ENCODE results near the gene OGFR.

Gene OGFR, protein sequence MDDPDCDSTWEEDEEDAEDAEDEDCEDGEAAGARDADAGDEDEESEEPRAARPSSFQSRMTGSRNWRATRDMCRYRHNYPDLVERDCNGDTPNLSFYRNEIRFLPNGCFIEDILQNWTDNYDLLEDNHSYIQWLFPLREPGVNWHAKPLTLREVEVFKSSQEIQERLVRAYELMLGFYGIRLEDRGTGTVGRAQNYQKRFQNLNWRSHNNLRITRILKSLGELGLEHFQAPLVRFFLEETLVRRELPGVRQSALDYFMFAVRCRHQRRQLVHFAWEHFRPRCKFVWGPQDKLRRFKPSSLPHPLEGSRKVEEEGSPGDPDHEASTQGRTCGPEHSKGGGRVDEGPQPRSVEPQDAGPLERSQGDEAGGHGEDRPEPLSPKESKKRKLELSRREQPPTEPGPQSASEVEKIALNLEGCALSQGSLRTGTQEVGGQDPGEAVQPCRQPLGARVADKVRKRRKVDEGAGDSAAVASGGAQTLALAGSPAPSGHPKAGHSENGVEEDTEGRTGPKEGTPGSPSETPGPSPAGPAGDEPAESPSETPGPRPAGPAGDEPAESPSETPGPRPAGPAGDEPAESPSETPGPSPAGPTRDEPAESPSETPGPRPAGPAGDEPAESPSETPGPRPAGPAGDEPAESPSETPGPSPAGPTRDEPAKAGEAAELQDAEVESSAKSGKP

GRCh38 chr20:62804627-62805154, at the start of gene OGFR:
TSS of gene OGFR (plus strand) at chr20:62804835. CDS start at chr20:62804860, 25 bp downstream.
- DNase-seq = peak; percentile 79

- no peak for DNase-seq
Measured at GRCh38 chr20:62754991-62755356, 49.7 kb upstream of the OGFR start.

DNA sequence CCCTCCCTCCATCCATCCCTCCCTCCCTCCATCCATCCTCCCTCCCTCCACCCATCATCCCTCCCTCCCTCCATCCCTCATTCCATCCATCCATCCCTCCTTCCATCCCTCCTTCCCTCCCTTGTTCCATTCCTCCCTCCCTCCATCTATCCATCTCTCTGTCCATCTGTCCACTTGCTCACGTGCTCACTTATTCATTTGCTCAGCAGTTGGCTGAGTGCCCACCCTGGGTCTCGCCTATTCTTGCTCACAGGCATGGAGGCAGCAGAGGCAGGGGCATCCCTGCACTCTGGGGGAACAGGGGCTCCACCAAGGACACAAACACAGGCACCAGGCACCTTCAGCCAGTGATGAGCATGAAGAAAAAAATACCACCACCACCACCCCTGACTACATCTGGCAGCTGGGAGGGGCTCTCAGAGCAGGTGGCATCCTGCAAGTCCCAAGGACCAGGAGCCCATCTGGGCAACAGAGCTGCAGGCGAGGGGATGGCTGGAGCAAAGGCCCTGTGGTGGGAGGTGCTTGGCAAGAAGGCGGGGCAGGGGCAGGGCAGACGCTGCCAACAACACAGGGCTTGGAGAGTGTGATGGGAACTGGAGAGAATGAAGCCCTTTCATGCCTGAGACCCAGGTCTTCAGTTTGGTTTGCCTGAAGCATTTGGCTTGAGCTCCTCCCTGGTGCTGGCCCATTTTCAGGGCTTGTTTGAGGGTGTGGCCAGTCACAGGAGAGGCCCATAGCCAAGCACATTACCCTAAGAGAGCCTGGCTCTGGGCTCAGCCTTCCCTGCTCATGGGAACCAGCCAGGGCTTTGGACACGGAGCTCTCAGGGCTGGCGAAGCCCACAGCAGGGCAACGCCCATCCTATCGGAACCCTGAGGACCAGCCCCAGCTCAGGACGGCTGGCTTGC, 48.6 kb upstream of the OGFR start:
- no peak for DNase-seq

DNA sequence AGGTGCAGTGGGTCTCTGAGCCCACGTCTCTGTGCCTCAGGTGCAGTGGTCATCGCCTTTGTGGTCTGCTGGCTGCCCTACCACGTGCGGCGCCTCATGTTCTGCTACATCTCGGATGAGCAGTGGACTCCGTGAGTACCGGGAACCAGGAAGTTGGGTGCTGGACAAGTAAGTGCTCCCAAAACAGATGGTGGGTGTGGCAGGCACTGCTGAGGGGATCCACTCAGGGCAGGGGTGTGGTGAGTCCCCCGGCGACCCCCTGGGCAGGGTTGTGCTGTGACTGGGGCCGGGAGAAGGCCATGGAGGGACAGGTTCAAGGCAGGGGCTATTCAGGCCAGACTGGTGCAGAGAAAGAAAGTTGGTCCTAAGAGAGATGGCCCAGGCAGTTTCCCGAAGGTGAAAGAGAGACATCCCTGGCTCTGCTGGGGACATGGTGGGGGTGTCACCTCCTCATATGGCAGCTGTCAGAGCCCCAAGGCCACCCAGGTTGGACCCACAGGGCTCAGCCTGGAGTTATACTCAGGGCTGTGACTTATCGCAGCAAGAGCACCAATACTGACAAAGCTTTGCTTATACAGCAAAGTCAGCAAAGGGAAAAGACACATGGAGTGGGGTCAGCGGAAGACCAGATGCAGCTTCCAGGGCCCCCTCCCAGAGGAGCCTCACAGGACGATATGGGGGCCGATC, 46.3 kb upstream of the OGFR start:
- no peak for DNase-seq

DNA sequence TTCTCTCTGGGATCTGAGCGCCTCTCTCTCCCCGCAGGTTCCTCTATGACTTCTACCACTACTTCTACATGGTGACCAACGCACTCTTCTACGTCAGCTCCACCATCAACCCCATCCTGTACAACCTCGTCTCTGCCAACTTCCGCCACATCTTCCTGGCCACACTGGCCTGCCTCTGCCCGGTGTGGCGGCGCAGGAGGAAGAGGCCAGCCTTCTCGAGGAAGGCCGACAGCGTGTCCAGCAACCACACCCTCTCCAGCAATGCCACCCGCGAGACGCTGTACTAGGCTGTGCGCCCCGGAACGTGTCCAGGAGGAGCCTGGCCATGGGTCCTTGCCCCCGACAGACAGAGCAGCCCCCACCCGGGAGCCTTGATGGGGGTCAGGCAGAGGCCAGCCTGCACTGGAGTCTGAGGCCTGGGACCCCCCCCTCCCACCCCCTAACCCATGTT, 44.6 kb upstream of the OGFR start:
- DNase-seq = no peak

DNA sequence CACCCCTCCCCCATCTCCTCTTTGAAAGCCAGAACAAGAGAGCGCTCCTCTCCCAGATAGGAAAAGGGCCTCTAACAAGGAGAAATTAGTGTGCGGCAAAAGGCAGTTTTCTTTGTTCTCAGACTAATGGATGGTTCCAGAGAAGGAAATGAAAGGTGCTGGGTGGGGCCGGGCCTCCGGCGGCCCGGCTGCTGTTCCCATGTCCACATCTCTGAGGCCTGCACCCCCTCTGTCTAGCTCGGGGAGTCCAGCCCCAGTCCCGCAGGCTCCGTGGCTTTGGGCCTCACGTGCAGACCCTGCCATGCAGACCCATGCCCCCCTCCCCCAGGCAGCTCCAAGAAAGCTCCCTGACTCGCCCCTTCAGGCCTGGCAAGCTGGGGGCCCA, 44.2 kb upstream of the OGFR start:
- DNase-seq = no peak

DNA sequence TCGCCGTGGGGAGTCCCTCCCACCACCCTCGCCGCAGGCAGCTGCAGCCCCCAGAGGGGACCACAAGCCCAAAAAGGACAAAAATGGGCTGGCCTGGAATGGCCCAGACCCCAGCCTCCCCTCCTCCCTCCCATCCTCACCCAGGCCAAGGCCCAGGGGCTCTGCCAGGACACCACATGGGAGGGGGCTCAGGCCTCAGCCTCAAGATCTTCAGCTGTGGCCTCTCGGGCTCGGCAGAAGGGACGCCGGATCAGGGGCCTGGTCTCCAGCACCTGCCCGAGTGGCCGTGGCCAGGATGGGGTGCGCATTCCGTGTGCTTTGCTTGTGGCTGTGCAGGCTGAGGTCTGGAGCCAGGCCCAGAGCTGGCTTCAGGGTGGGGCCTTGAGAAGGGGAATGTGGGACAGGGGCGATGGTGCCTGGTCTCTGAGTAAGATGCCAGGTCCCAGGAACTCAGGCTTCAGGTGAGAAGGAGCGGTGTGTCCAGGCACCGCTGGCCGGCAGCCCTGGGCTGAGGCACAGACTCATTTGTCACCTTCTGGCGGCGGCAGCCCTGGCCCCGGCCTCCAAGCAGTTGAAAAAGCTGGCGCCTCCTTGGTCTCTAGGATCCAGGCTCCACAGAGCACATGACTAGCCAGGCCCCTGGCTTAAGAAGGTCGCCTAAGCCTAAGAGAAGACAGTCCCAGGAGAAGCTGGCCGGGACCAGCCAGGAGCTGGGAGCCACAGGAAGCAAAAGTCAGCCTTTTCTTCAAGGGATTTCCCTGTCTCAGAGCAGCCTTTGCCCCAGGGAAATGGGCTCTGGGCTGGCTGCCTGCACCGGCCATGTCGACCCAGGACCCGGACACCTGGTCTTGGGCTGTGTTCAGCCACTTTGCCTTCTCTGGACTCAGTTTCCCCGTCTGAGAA, 43.5 kb upstream of the OGFR start:
- no peak for DNase-seq

GRCh38 chr20:62761759-62762131, 42.9 kb upstream of the OGFR start:
- no peak for DNase-seq

- no peak for DNase-seq
Measured at GRCh38 chr20:62762376-62762775, 42.3 kb upstream of the OGFR start.

- DNase-seq = no peak
Measured at GRCh38 chr20:62762801-62763368, 41.8 kb upstream of the OGFR start.

GRCh38 chr20:62763404-62763803, 41.2 kb upstream of the OGFR start:
- DNase-seq = no peak

GRCh38 chr20:62764156-62764935, 40.3 kb upstream of the OGFR start:
- DNase-seq = no peak

DNA sequence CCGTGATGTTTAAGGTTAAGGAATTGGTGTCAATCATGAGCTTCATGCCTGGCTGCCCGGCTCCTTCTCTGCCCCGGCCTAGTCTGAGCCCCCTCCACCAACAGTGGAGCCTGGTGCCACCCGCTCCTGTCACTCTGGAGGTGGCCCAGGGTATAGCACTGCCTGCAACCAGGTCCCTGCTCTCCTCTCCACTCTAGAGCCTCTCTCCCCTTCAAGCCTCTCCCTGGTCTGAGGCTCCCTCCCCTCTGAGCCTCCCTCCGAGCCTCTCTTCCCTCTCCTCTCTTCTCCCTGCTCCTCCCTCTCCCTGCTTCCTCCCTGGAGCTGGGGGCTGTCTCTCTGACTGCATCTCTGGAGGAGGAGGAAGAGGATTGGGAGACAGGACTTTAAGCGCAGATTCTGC, 39.6 kb upstream of the OGFR start:
- DNase-seq = no peak

DNA sequence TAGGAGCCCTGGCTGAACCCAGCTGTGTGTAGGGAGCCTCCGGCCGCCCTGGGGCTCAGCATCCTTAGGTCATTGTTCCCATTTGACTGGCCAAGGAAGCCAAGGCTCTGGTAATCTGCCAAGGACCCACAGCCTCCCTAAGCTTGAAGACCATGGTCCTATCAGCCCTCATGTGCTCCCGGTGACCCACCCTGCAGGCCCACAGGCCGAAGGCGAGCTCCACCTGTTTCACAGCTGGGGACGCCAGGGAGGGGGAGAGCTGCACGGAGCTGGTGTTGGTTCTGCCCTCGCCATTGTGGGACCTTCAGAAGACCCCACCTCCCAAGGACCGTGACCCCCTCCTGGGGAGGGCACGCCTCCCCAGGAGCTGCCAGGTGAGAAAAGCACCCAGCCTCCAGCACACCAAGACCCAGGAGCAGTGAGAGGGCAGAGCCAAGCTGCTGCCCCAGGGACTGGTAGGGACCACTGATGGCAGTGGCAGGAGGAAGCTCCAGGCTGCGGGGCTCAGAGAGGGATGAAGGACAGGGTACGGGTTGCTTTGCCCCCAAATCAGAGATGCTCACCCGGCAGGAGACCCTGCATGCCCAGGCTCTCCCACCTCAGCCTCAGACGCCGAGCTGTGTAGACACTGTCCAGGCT, 39.1 kb upstream of the OGFR start:
- DNase-seq = no peak

DNA sequence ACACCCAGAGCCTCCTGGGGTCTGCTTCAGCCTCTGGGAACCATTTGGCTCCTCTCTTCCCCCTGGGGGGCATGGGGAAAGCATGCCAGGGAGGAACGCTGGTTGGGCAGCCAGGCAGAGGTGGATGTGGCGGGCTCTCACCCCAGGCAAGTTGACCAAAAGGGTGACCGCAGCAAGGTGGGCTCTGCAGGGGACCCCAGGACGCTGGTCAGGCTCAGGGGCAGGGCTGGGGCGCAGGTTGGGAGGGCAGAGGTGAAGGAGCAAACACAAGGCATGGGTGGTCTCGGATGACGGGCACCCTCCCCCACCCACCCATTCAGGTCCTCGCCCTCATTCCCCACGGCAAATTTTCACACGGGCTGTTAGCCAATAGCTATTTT, 38.6 kb upstream of the OGFR start:
- no peak for DNase-seq

DNA sequence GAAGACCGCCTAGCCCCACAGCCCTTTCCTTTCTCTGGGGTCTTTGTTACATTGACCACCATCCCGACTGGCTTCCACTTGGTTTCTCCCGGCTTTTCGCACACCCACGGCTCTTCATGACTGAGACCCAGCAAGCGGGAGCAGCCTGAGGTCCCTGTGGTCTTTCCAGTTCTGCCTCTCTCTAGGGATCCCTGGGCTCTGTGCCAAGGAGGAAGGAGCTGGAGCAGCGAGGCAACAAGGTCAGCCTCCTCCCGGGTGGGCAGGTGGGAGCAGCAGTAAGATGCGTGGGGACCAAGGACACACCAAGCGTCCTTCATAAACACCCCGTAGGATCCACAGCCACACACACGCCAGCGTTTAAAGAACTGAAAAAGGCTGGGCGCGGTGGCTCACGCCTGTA, 37.9 kb upstream of the OGFR start:
- no peak for DNase-seq

GRCh38 chr20:62768234-62768546, 36.4 kb upstream of the OGFR start:
- no peak for DNase-seq

GRCh38 chr20:62768551-62769287, 35.9 kb upstream of the OGFR start:
- DNase-seq = no peak

DNA sequence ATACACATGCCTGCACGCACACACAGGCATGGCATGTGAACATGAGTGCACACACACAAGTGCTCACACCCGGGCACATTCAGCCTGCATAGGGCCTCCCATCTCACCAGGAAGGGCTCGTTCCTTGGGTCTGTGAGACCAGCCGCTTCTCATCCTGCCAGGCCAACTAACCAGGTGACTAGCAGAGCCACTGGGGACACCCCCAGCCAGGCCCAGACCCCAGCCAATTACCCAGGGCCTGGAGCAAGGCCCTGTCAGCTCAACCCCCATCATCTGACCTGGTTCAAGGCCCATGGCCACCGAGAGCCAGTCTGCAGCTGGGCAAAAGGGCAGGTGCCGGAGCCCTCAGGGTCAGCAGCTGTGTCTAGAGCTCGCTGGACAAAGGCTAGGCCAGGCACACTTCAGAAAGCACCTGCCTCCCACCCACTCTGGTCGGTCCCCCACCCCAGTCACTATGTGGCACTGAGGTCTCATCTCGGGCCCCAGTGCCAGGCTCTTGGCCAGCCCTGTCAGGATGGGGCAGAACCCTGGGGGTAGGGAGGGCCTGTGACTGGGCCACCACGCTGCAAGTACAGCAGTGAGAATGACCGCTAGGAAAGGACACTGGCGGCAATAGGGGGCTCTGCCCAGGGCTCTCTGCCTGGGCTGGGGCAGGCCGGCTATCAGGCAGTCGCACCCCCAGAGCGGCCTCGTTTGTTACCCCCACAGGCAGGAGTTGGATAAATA, 35.1 kb upstream of the OGFR start:
- DNase-seq = no peak
